Endothelial cell of umbilical vein (primary cell): Measurements from ENCODE around the gene GAL3ST2.

Experiments used
- POLR2AphosphoS5 ChIP-seq: IDR thresholded peaks from 2 replicates; pipeline ENCODE4 v1.6.1; 2012; ENCODE audit warnings: low read depth, mild to moderate bottlenecking, control low read depth, low read length, moderate library complexity; ENCODE audit not compliant: insufficient read depth
- TF ChIP-seq, protein P1 (sequence below), 2 donors: IDR thresholded peaks; 1 replicate in 1 of 2; 2 replicates in 1 of 2; pipeline ENCODE4 v1.5.1; 2011; ENCODE audit warnings: low read length in 2 of 2, mild to moderate bottlenecking in 2 of 2, moderate library complexity in 2 of 2, control low read depth in 1 of 2, inconsistent platforms in 1 of 2, low read depth in 1 of 2; ENCODE audit not compliant: insufficient read depth in 1 of 2; ENCODE audit errors: extremely low read depth in 1 of 2

DNA sequence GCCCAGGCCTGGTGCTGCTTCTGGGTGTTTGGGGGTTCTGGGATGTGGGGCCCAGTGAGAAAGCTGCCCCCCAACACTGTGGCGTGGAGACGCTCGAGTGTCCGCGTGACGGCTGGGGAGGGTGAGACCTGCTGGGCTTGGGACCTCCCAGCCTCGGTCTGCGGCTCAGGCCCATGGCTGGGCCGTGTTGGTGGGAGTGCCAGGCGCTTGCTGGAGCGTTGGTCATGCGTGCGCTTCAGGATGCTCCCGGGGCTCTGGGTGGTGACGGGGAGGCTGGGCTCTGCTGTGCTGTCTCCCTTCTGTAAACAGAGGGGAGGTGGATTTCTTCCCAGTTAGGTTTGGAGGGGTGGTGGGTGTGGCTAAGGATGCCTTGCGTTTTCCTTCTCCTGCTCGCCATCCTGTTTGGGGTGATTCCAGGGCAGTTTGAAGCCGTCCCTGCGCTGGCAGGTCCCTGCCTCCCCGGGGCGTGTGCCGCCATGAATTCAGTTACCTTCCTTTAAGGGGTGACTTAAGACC lies 606 bp downstream of the GAL3ST2 start:
- TF ChIP-seq, protein P1, sequence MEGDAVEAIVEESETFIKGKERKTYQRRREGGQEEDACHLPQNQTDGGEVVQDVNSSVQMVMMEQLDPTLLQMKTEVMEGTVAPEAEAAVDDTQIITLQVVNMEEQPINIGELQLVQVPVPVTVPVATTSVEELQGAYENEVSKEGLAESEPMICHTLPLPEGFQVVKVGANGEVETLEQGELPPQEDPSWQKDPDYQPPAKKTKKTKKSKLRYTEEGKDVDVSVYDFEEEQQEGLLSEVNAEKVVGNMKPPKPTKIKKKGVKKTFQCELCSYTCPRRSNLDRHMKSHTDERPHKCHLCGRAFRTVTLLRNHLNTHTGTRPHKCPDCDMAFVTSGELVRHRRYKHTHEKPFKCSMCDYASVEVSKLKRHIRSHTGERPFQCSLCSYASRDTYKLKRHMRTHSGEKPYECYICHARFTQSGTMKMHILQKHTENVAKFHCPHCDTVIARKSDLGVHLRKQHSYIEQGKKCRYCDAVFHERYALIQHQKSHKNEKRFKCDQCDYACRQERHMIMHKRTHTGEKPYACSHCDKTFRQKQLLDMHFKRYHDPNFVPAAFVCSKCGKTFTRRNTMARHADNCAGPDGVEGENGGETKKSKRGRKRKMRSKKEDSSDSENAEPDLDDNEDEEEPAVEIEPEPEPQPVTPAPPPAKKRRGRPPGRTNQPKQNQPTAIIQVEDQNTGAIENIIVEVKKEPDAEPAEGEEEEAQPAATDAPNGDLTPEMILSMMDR (IDR thresholded peaks at IDR 0.05; ENCODE audit: extremely low read depth in 1 of 2, insufficient read depth in 1 of 2, low read depth in 1 of 2, low read length in 2 of 2) = no peak
- no peak for TF ChIP-seq POLR2AphosphoS5
